Neural progenitor cell (in vitro differentiated cells): ENCODE data around the gene ZDHHC1. TPM values are rescaled to one million over a fixed set of nuclear protein-coding genes. Genes with fewer than 3 reads are reported as not detected.

Experiments used
- DNase-seq: peaks from one replicate; pipeline ENCODE4 v3.0.0-alpha.2; 2016; ENCODE audit warnings: low spot score
- H2AFZ ChIP-seq: fragments of 200-600 bp; sonication (generic); replicated peaks from 2 replicates; pipeline ENCODE4 v1.6.1; 2016; ENCODE audit warnings: antibody characterized with exemption
- H3F3A ChIP-seq: fragments of 200-600 bp; sonication (generic); 2 replicates; pipeline ENCODE4 v1.6.1; 2016; ENCODE audit warnings: antibody characterized with exemption, low read depth
- H3K27ac ChIP-seq: fragments of 200-600 bp; sonication (generic); 2 replicates; pipeline ENCODE4 v1.5.1; 2016; ENCODE audit warnings: mild to moderate bottlenecking
- H3K27me3 ChIP-seq: fragments of 200-600 bp; sonication (generic); 2 replicates; pipeline ENCODE4 v1.6.1; 2016; ENCODE audit warnings: mild to moderate bottlenecking, moderate library complexity
- H3K36me3 ChIP-seq: fragments of 200-600 bp; sonication (generic); 2 replicates; pipeline ENCODE4 v1.5.1; 2016
- H3K4me1 ChIP-seq: fragments of 200-600 bp; sonication (generic); 2 replicates; pipeline ENCODE4 v1.6.1; 2016; ENCODE audit warnings: mixed run types
- H3K4me2 ChIP-seq: fragments of 200-600 bp; sonication (generic); 2 replicates; pipeline ENCODE4 v1.6.1; 2016
- H3K4me3 ChIP-seq: fragments of 200-600 bp; sonication (generic); 2 replicates; pipeline ENCODE4 v1.5.1; 2016
- H3K79me2 ChIP-seq: fragments of 200-600 bp; sonication (generic); 2 replicates; pipeline ENCODE4 v1.6.1; 2016; ENCODE audit warnings: low read depth
- H3K9ac ChIP-seq: fragments of 200-600 bp; sonication (generic); 2 replicates; pipeline ENCODE4 v1.6.1; 2016
- H3K9me3 ChIP-seq: fragments of 200-600 bp; sonication (generic); 2 replicates; pipeline ENCODE4 v1.5.1; 2016; ENCODE audit warnings: low read depth
- H4K20me1 ChIP-seq: fragments of 200-600 bp; sonication (generic); 2 replicates; pipeline ENCODE4 v1.6.1; 2016; ENCODE audit warnings: low read depth
- H3K27ac Mint-ChIP-seq: 3 replicates; pipeline ENCODE4 v1.8.0; 2021; ENCODE audit warnings: mixed read lengths
- H3K27me3 Mint-ChIP-seq: 2 replicates; pipeline ENCODE4 v1.8.0; 2022; ENCODE audit warnings: low read depth, mild to moderate bottlenecking, inconsistent platforms, moderate library complexity, mixed read lengths; ENCODE audit not compliant: insufficient read depth
- H3K36me3 Mint-ChIP-seq: 3 replicates; pipeline ENCODE4 v1.8.0; 2021; ENCODE audit warnings: mixed read lengths
- H3K4me1 Mint-ChIP-seq: 3 replicates; pipeline ENCODE4 v1.8.0; 2021; ENCODE audit warnings: mixed read lengths
- H3K4me3 Mint-ChIP-seq: 3 replicates; pipeline ENCODE4 v1.8.0; 2021; ENCODE audit warnings: mild to moderate bottlenecking, moderate library complexity, mixed read lengths
- H3K9me3 Mint-ChIP-seq: 3 replicates; pipeline ENCODE4 v1.8.0; 2020; ENCODE audit warnings: mixed read lengths
- EZH2 ChIP-seq: fragments of 200-600 bp; sonication (generic); IDR thresholded peaks from 2 replicates; pipeline ENCODE4 v1.6.1; 2017; ENCODE audit warnings: antibody characterized with exemption, mild to moderate bottlenecking, moderate library complexity
- EZH2phosphoT487 ChIP-seq: fragments of 200-600 bp; sonication (generic); IDR thresholded peaks from 2 replicates; pipeline ENCODE4 v1.6.1; 2017; ENCODE audit warnings: antibody characterized with exemption
- total RNA-seq: library from RNA; depleted of rRNA; stranded (reverse); fragments of >200 nt; gene quantifications from 2 replicates; pipeline ENCODE4 v1.2.3, GENCODE V29; 2015; ENCODE audit warnings: low replicate concordance
- TF ChIP-seq, protein P1 (sequence below): fragments of 200-600 bp; sonication (generic); IDR thresholded peaks from 2 replicates; pipeline ENCODE4 v1.5.1; 2017; ENCODE audit warnings: antibody characterized with exemption, mild to moderate bottlenecking

Gene ZDHHC1
- total RNA-seq, 1 donor from 2014 or later = 1.5 TPM

DNA sequence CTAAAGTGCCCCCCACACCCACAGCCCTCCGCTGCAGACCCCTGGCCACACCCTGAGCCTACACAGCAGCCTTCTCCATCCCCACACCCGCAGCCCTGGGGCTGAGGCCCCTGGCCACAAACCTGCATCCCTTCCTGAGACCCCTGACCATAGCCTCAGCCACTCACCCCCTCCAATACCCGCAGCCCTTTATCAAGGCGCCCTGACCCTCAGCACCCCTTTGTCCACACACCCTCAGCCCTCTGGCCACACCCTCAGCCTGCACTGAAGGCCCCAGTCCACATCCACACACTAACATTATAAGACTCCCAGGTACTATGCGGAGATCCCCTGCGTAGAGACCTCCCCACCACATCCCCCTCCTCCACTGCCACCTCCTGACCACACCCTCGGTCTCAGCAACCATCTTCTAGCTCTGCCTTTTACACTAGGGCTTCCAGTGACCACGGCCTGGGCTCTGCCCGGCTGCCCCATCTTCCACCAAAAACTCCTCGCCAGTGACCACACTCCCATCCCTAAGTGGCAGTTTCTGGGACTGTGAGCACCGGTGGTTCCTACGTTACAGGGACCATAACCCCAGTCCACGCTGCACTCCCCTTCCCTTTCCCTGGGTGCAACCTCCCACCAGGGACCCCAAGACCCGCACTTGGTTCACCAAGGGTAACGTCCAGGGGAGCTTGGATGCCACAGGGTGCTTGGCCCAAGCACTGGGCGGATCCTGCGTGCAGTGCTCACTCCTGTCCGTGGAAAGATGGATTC is 23.8 kb downstream of the ZDHHC1 start:
- no peak for TF ChIP-seq EZH2phosphoT487
- no peak for TF ChIP-seq EZH2
- TF ChIP-seq, protein P1, sequence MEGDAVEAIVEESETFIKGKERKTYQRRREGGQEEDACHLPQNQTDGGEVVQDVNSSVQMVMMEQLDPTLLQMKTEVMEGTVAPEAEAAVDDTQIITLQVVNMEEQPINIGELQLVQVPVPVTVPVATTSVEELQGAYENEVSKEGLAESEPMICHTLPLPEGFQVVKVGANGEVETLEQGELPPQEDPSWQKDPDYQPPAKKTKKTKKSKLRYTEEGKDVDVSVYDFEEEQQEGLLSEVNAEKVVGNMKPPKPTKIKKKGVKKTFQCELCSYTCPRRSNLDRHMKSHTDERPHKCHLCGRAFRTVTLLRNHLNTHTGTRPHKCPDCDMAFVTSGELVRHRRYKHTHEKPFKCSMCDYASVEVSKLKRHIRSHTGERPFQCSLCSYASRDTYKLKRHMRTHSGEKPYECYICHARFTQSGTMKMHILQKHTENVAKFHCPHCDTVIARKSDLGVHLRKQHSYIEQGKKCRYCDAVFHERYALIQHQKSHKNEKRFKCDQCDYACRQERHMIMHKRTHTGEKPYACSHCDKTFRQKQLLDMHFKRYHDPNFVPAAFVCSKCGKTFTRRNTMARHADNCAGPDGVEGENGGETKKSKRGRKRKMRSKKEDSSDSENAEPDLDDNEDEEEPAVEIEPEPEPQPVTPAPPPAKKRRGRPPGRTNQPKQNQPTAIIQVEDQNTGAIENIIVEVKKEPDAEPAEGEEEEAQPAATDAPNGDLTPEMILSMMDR = no peak
- peak overlapping the region; percentile 60 for H3K4me2 ChIP-seq
- H3K4me3 Mint-ChIP-seq = peak overlapping the region; percentile 72
- H3K4me3 ChIP-seq = peak overlapping the region; percentile 33
- peaks cover 16% of the 10 kb centered on the region for H4K20me1 ChIP-seq
- H3K4me1 ChIP-seq = peaks cover 51% of the 10 kb centered on the region
- H3F3A ChIP-seq = peaks cover 40% of the 10 kb centered on the region
- H3K27ac ChIP-seq = no peak overlapping the region
- H3K36me3 Mint-ChIP-seq = no peaks in the 10 kb centered on the region
- no peaks in the 10 kb centered on the region for H3K79me2 ChIP-seq
- H3K27me3 ChIP-seq = peaks cover 55% of the 10 kb centered on the region
- no peaks in the 10 kb centered on the region for H3K9me3 ChIP-seq
- H3K36me3 ChIP-seq = no peaks in the 10 kb centered on the region
- H3K9ac ChIP-seq = no peak overlapping the region
- no peak for DNase-seq
- H2AFZ ChIP-seq = no peak overlapping the region
- peaks cover 57% of the 10 kb centered on the region for H3K4me1 Mint-ChIP-seq
- H3K27ac Mint-ChIP-seq = peak overlapping the region; percentile 57
- H3K9me3 Mint-ChIP-seq = no peaks in the 10 kb centered on the region
- peaks cover 13% of the 10 kb centered on the region for H3K27me3 Mint-ChIP-seq

DNA sequence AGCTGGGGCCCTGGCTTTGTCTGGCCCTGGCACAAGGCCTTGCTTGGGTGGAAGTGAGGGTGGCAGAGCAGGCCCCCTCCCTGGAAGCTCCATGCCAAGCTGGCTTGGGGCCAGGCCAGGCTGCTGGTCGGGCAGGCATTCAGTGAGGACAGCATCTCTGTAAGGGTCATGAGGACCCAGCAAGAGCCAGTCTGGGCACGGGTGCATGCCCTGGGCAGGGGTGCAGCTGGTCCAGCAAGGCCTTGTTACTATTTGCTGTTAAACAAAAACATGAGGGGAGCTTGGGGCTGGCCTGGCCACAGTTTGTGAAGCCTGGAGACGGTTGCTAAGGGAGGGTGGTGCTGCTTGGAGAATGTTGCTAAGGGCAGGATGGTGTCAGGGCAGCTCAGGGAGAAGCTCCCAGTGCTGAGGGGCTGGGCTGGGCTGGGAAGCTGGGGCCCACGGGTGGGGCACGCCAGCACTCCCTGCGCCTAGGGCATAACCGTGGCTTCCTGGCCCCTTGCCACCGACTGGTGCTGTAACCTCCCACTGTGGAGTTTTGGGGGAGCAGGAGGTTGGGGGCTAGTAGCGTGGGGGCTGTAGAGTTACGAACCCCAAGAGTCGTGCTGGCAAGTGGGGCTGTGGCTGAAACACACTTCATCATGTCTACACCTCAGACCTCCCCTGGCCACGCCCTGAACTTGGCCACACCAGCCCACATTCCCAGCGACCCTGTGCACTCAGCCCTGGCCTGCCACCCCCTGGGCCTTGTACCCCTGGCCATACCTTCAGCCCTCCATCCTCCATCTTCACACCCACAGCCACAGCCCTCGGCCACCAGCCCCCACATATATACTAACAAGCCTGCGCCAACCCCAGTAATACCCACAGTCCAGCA is 24.6 kb downstream of the ZDHHC1 start:
- Histone ChIP-seq H3K9ac (no peak overlapping the region), H3F3A (peaks cover 34% of the 10 kb centered on the region), H3K4me3 (no peak overlapping the region), H3K4me1 (peaks cover 49% of the 10 kb centered on the region), H3K36me3 (no peaks in the 10 kb centered on the region), H2AFZ (no peak overlapping the region), H3K79me2 (no peaks in the 10 kb centered on the region), H3K9me3 (no peaks in the 10 kb centered on the region), H4K20me1 (peaks cover 16% of the 10 kb centered on the region), H3K27me3 (peaks cover 55% of the 10 kb centered on the region), H3K4me2 (no peak overlapping the region), H3K27ac (no peak overlapping the region)
- Mint-ChIP-seq H3K27ac (peak overlapping the region; percentile 82), H3K9me3 (no peaks in the 10 kb centered on the region), H3K36me3 (no peaks in the 10 kb centered on the region), H3K27me3 (peaks cover 15% of the 10 kb centered on the region), H3K4me3 (peak overlapping the region; percentile 75), H3K4me1 (peaks cover 56% of the 10 kb centered on the region)
- no peak for DNase-seq
- TF ChIP-seq EZH2 = no peak
- TF ChIP-seq, protein P1 = no peak
- TF ChIP-seq EZH2phosphoT487 = no peak

DNA sequence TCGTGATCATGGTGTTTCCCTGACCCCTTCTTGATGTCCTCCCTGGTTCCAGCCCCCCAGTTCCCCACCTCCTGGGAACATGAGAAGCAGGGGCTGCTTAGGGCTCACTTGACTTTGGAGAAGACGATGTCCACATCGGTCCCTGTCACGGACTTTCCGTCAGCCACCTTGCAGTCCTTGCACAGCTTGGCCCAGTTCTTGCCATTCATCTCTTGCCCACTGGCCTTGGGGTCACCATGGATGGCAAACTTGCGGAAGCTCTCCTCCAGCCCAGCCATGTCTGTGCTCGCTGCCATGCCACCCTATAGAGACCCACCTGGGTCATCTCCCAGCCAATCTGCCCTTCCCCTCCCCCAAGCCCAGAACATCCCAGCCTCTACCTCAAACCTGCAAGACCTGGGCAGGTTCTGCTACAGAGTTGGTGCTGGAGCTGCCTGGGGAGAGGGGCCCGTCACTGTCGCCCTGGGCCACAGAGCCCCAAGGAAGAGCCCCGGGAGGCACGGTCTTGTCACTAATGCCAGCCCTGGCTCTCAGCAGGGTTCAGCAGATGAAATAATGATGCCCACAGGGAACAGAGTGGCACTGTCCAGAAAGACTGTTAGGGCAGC is 25.4 kb downstream of the ZDHHC1 start:
- H3K9ac ChIP-seq = no peak overlapping the region
- peaks cover 15% of the 10 kb centered on the region for H4K20me1 ChIP-seq
- H3K27ac ChIP-seq = no peak overlapping the region
- no peaks in the 10 kb centered on the region for H3K9me3 Mint-ChIP-seq
- DNase-seq = no peak
- peaks cover 15% of the 10 kb centered on the region for H3K27me3 Mint-ChIP-seq
- H3F3A ChIP-seq = peaks cover 28% of the 10 kb centered on the region
- no peak overlapping the region for H3K4me2 ChIP-seq
- H3K36me3 ChIP-seq = no peaks in the 10 kb centered on the region
- peak overlapping the region; percentile 19 for H3K27ac Mint-ChIP-seq
- peaks cover 51% of the 10 kb centered on the region for H3K27me3 ChIP-seq
- H3K4me3 Mint-ChIP-seq = no peak overlapping the region
- H3K4me1 ChIP-seq = peaks cover 42% of the 10 kb centered on the region
- no peaks in the 10 kb centered on the region for H3K9me3 ChIP-seq
- TF ChIP-seq, protein P1 = no peak
- no peak for TF ChIP-seq EZH2phosphoT487
- TF ChIP-seq EZH2 = no peak
- no peak overlapping the region for H2AFZ ChIP-seq
- no peaks in the 10 kb centered on the region for H3K79me2 ChIP-seq
- no peak overlapping the region for H3K4me3 ChIP-seq
- H3K36me3 Mint-ChIP-seq = no peaks in the 10 kb centered on the region
- peaks cover 57% of the 10 kb centered on the region for H3K4me1 Mint-ChIP-seq
